Measurements from ENCODE around the gene KMO. TPM values are rescaled to one million over a fixed set of nuclear protein-coding genes. Genes with fewer than 3 reads are reported as not detected.

The KMO gene
- total RNA-seq, 2 donors from 2014 or later: not detected

- DNase-seq: no peak
- no peak for TF ChIP-seq CTCF (conservative IDR thresholded peaks at IDR 0.05)
- peaks cover 27% of the 10 kb centered on the region for H3K36me3 Mint-ChIP-seq (ENCODE audit: low read depth)
- H3K27me3 Mint-ChIP-seq (ENCODE audit: insufficient read depth): peaks cover 35% of the 10 kb centered on the region
- H3K9me3 Mint-ChIP-seq: no peaks in the 10 kb centered on the region
- H3K4me3 Mint-ChIP-seq: no peak overlapping the region
- no peaks in the 10 kb centered on the region for H3K9me3 ChIP-seq (ENCODE audit: control insufficient read depth, low read length)
- H3K27ac ChIP-seq (ENCODE audit: low read depth, low read length): no peak overlapping the region
- WGBS, 2 experiments (ENCODE audit: insufficient coverage in 1 of 2, insufficient read length in 1 of 2): 98% methylated on average over 2 of the region's 2 CpGs; no CpG with 5 or more reads in 1 of the 2 experiments
- H3K4me1 Mint-ChIP-seq: peaks cover 1% of the 10 kb centered on the region
- no peaks in the 10 kb centered on the region for H3K36me3 ChIP-seq (ENCODE audit: control insufficient read depth, insufficient read depth, low read length)
- H3K4me3 ChIP-seq (ENCODE audit: low read length): no peak overlapping the region
- no peak overlapping the region for H3K27ac Mint-ChIP-seq
- no peaks in the 10 kb centered on the region for H3K4me1 ChIP-seq (ENCODE audit: control insufficient read depth, insufficient read depth, low read length)
- peaks cover 43% of the 10 kb centered on the region for H3K27me3 ChIP-seq (ENCODE audit: control insufficient read depth, insufficient read depth, low read length, poor library complexity, severe bottlenecking)
- H3K9ac ChIP-seq (ENCODE audit: extremely low read depth, low read length, poor library complexity, severe bottlenecking): no peak overlapping the region
Measured at GRCh38 chr1:241630899-241631298, 98.7 kb downstream of the KMO start.

GRCh38 chr1:241631674-241632073, 99.5 kb downstream of the KMO start:
- peaks cover 39% of the 10 kb centered on the region for H3K27me3 Mint-ChIP-seq (ENCODE audit: insufficient read depth)
- Histone ChIP-seq H3K4me3 (ENCODE audit: low read length) (no peak overlapping the region), H3K9me3 (ENCODE audit: control insufficient read depth, low read length) (no peaks in the 10 kb centered on the region), H3K9ac (ENCODE audit: extremely low read depth, low read length, poor library complexity, severe bottlenecking) (no peak overlapping the region), H3K27ac (ENCODE audit: low read depth, low read length) (no peak overlapping the region), H3K27me3 (ENCODE audit: control insufficient read depth, insufficient read depth, low read length, poor library complexity, severe bottlenecking) (peaks cover 51% of the 10 kb centered on the region), H3K4me1 (ENCODE audit: control insufficient read depth, insufficient read depth, low read length) (no peaks in the 10 kb centered on the region), H3K36me3 (ENCODE audit: control insufficient read depth, insufficient read depth, low read length) (no peaks in the 10 kb centered on the region)
- H3K27ac Mint-ChIP-seq: no peak overlapping the region
- no peaks in the 10 kb centered on the region for H3K9me3 Mint-ChIP-seq
- H3K4me3 Mint-ChIP-seq: no peak overlapping the region
- peaks cover 28% of the 10 kb centered on the region for H3K36me3 Mint-ChIP-seq (ENCODE audit: low read depth)
- peaks cover 1% of the 10 kb centered on the region for H3K4me1 Mint-ChIP-seq
- 90% methylated on average over 5 of the region's 5 CpGs; no CpG with 5 or more reads in 1 of the 2 experiments for WGBS, 2 experiments (ENCODE audit: insufficient coverage in 1 of 2, insufficient read length in 1 of 2)
- DNase-seq: no peak
- TF ChIP-seq CTCF (conservative IDR thresholded peaks at IDR 0.05): no peak

GRCh38 chr1:241632987-241633386, 100.8 kb downstream of the KMO start:
- Histone ChIP-seq H3K27ac (ENCODE audit: low read depth, low read length) (no peak overlapping the region), H3K36me3 (ENCODE audit: control insufficient read depth, insufficient read depth, low read length) (no peaks in the 10 kb centered on the region), H3K4me3 (ENCODE audit: low read length) (no peak overlapping the region), H3K27me3 (ENCODE audit: control insufficient read depth, insufficient read depth, low read length, poor library complexity, severe bottlenecking) (peaks cover 64% of the 10 kb centered on the region), H3K9ac (ENCODE audit: extremely low read depth, low read length, poor library complexity, severe bottlenecking) (no peak overlapping the region), H3K9me3 (ENCODE audit: control insufficient read depth, low read length) (no peaks in the 10 kb centered on the region), H3K4me1 (ENCODE audit: control insufficient read depth, insufficient read depth, low read length) (no peaks in the 10 kb centered on the region)
- no peak for DNase-seq
- 93% methylated on average over 3 of the region's 3 CpGs; no CpG with 5 or more reads in 1 of the 2 experiments for WGBS, 2 experiments (ENCODE audit: insufficient coverage in 1 of 2, insufficient read length in 1 of 2)
- Mint-ChIP-seq H3K9me3 (no peaks in the 10 kb centered on the region), H3K36me3 (ENCODE audit: low read depth) (peaks cover 30% of the 10 kb centered on the region), H3K27me3 (ENCODE audit: insufficient read depth) (peaks cover 52% of the 10 kb centered on the region), H3K4me1 (peaks cover 8% of the 10 kb centered on the region), H3K4me3 (no peak overlapping the region), H3K27ac (no peak overlapping the region)
- no peak for TF ChIP-seq CTCF (conservative IDR thresholded peaks at IDR 0.05)

Data from endodermal cell (in vitro differentiated cells).